Fibroblast of lung (primary cell): ENCODE results near the gene AGPAT4.

Experiments used
- EZH2 ChIP-seq: IDR thresholded peaks from 2 replicates; pipeline ENCODE4 v1.5.1; 2012; ENCODE audit warnings: low read length, control low read depth, mild to moderate bottlenecking; ENCODE audit errors: missing control alignments
- TF ChIP-seq, protein P1 (sequence below), 2 donors: IDR thresholded peaks in 1 of 2; conservative IDR thresholded peaks in 1 of 2; 1 replicate in 1 of 2; 2 replicates in 1 of 2; pipeline ENCODE4 v1.5.1; 2011 to 2012; ENCODE audit warnings: low read length in 2 of 2, control low read depth in 1 of 2, inconsistent platforms in 1 of 2, low read depth in 1 of 2, mild to moderate bottlenecking in 1 of 2

DNA sequence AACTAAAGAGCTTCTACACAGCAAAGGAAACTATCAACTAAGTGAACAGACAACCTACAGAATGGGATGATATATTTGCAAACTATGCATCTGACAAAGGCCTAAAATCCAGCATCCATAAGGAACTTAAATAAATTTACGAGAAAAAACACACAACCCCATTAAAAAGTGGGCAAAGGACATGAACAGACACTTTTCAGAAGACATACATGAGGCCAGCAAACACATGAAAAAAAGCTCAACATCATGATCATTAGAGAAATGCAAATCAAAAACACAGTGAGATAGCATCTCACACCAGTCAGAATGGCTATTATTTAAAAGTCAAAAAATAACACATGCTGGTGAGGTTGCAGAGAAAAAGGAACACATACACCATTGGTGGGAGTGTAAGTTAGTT, 24.5 kb downstream of the AGPAT4 start:
- TF ChIP-seq, protein P1, sequence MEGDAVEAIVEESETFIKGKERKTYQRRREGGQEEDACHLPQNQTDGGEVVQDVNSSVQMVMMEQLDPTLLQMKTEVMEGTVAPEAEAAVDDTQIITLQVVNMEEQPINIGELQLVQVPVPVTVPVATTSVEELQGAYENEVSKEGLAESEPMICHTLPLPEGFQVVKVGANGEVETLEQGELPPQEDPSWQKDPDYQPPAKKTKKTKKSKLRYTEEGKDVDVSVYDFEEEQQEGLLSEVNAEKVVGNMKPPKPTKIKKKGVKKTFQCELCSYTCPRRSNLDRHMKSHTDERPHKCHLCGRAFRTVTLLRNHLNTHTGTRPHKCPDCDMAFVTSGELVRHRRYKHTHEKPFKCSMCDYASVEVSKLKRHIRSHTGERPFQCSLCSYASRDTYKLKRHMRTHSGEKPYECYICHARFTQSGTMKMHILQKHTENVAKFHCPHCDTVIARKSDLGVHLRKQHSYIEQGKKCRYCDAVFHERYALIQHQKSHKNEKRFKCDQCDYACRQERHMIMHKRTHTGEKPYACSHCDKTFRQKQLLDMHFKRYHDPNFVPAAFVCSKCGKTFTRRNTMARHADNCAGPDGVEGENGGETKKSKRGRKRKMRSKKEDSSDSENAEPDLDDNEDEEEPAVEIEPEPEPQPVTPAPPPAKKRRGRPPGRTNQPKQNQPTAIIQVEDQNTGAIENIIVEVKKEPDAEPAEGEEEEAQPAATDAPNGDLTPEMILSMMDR (conservative IDR thresholded peaks at IDR 0.05 in 1 of 2, IDR thresholded peaks at IDR 0.05 in 1 of 2; ENCODE audit: low read depth in 1 of 2, low read length in 2 of 2), result no peak
- no peak for TF ChIP-seq EZH2
